ENCODE results near the gene KCNB1.

DNA sequence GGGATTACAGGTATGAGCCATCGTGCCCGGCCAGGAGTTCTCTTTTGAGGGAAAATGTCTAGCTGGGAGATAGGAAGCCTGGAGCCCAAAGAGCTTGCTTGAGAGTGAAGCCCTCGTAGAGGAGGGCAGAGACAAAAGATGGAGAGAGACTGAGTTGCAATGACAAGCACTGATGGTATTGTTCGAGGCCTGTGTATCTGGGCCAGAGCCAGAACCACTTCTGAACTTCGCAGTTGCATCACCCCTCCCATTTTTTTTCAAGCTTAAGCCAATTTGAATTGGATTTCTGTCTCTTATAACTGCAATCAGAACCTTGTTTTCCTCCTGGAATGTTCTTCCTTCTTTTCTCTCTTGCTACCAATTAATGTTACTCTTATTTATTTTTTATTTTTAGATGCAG is 83.1 kb downstream of the KCNB1 start:
- TF ChIP-seq, protein P1, sequence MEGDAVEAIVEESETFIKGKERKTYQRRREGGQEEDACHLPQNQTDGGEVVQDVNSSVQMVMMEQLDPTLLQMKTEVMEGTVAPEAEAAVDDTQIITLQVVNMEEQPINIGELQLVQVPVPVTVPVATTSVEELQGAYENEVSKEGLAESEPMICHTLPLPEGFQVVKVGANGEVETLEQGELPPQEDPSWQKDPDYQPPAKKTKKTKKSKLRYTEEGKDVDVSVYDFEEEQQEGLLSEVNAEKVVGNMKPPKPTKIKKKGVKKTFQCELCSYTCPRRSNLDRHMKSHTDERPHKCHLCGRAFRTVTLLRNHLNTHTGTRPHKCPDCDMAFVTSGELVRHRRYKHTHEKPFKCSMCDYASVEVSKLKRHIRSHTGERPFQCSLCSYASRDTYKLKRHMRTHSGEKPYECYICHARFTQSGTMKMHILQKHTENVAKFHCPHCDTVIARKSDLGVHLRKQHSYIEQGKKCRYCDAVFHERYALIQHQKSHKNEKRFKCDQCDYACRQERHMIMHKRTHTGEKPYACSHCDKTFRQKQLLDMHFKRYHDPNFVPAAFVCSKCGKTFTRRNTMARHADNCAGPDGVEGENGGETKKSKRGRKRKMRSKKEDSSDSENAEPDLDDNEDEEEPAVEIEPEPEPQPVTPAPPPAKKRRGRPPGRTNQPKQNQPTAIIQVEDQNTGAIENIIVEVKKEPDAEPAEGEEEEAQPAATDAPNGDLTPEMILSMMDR (IDR thresholded peaks at IDR 0.05; ENCODE audit: low read depth, low read length, poor library complexity, severe bottlenecking): no peak
- no peak for TF ChIP-seq EZH2phosphoT487 (IDR thresholded peaks at IDR 0.05; ENCODE audit: borderline replicate concordance, low read length)

All from DOHH2 (cell line).